ENCODE data around the gene GRIN1.
"Not testable (repeated sequence)": the region's sequence is repeated elsewhere in the genome, so short reads cannot be mapped to it uniquely, and the experiment has no call there.

Gene GRIN1

GRCh38 chr9:137128158-137128861 lies 10.6 kb upstream of the GRIN1 start:
- TF ChIP-seq, protein P1, sequence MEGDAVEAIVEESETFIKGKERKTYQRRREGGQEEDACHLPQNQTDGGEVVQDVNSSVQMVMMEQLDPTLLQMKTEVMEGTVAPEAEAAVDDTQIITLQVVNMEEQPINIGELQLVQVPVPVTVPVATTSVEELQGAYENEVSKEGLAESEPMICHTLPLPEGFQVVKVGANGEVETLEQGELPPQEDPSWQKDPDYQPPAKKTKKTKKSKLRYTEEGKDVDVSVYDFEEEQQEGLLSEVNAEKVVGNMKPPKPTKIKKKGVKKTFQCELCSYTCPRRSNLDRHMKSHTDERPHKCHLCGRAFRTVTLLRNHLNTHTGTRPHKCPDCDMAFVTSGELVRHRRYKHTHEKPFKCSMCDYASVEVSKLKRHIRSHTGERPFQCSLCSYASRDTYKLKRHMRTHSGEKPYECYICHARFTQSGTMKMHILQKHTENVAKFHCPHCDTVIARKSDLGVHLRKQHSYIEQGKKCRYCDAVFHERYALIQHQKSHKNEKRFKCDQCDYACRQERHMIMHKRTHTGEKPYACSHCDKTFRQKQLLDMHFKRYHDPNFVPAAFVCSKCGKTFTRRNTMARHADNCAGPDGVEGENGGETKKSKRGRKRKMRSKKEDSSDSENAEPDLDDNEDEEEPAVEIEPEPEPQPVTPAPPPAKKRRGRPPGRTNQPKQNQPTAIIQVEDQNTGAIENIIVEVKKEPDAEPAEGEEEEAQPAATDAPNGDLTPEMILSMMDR (conservative IDR thresholded peaks at IDR 0.05; ENCODE audit: low read length), result no peak
- no peak for DNase-seq (ENCODE audit: low read depth)

GRCh38 chr9:137128862-137129455 lies 10.0 kb upstream of the GRIN1 start:
- peak overlapping the region; percentile 77 for H3K4me3 ChIP-seq (ENCODE audit: low read length)
- TF ChIP-seq, protein P1 (conservative IDR thresholded peaks at IDR 0.05; ENCODE audit: low read length), result no peak

More at GRCh38 chr9:137128158-137128861, 10.6 kb upstream of the GRIN1 start:
- H3K4me3 ChIP-seq (ENCODE audit: low read length), result peak overlapping the region; percentile 77

DNA sequence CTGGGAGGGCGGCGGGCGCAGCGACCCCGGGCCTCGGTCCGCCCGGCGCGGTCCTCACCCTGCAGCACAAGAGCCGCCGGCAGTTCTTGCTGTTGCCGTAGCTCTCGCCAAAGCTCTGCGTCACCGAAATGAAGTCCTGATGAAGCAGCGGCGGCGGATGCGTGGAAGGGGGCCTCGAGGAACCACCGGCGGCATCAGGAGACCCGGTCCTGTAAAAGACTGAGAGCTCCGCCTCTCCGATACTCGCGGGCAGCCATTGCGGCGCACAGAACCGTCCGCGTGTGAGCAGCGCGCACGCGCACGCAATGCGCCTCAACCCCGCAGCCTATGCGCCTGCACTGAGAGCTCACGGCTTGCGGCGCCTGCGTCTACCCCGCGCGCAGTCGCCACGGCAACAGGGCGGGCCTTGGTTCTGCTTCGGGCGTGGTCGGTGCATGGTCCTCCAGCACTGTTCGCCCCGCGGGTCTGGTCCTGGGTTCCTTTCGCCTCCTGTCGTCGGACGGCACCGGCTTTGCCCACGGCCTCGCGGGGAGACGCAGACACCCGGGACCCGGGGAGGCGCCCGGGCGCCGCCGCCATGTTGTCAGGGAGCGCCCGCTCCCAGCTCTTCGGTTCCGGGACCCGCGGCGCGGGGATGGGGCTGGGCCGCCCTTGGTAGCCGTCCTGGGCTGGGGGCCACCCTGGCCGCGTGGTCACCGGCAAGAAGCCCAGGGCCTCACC lies 9.3 kb upstream of the GRIN1 start:
- DNase-seq (ENCODE audit: low read depth), result peak; percentile 91
- TF ChIP-seq, protein P1 (conservative IDR thresholded peaks at IDR 0.05; ENCODE audit: low read length), result no peak
- peak overlapping the region; percentile 77 for H3K4me3 ChIP-seq (ENCODE audit: low read length)

More at GRCh38 chr9:137128862-137129455, 10.0 kb upstream of the GRIN1 start:
- DNase-seq (ENCODE audit: low read depth), result peak; percentile 33

DNA sequence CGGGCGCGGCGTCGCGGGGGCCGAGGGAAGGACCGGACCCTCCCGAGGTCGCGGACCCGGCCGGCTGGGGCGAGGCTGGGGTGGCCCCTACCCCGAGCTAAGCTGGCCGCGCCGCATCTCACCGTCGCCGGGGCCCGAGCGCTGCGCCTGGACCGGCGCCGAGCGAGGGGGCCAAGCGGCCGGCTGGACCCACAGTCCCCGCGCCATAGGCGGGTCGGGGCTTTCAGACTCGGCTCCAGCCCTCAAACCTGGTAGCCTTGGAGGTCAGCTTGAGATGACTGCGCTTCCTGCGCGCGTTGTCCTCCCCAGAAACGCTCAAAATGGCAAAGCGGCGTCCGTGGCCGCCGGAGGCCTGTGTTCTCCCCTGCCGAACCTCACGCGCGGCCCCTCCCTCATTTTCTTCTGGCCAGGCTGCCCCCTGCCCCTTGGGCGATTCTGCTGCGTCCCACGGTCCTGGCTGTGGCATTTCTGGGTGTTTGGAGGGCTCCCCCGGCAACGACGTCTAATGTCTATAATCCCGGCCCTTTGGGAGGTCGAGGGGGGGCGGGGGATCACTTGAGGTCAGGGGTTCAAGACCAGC lies 8.7 kb upstream of the GRIN1 start:
- H3K4me3 ChIP-seq (ENCODE audit: low read length), result peak overlapping the region; percentile 77
- DNase-seq (ENCODE audit: low read depth), result no peak
- TF ChIP-seq, protein P1 (conservative IDR thresholded peaks at IDR 0.05; ENCODE audit: low read length), result no peak

- no peak for DNase-seq (ENCODE audit: low read depth)
- no peak overlapping the region for H3K4me3 ChIP-seq (ENCODE audit: low read length)
- TF ChIP-seq, protein P1 (conservative IDR thresholded peaks at IDR 0.05; ENCODE audit: low read length), result no peak
Observed at GRCh38 chr9:137134191-137134590, 4.8 kb upstream of the GRIN1 start.

GRCh38 chr9:137135154-137135553 lies 3.8 kb upstream of the GRIN1 start:
- not testable (repeated sequence) for DNase-seq (ENCODE audit: low read depth); H3K4me3 ChIP-seq (ENCODE audit: low read length)

DNA sequence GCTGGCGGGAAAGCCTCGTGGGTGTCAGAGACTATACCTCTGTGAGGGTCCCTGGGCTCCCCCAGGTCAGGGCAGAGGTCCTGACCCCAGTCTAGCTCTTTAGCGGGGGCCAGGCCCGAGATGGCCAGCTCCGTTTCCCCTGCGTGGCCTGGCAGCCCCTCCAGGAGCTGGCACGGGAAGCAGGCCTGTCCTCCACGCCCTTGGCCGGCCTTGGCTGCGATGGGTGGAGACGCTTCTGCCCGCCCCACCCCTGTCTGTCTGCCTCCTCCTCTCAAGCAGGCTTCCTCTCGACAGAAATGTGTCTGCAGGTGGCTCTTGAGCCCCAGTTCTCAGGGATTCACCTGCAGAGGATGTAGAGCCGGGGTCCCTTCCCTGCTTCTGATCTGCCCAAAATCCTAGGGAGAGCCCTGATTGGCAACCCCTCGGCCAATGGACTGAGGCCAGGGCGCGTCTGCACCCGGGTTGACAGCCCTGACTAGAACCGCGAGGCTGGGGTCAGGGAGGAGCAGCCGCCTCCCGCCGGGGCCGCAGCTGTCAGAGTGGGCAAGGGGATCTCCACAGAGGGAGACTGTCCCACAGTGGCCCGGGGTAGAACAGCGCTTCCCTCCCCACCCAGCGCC lies 2.6 kb upstream of the GRIN1 start:
- no peak overlapping the region for H3K4me3 ChIP-seq (ENCODE audit: low read length)
- TF ChIP-seq, protein P1 (conservative IDR thresholded peaks at IDR 0.05; ENCODE audit: low read length), result no peak

More for the DNA sequence above, 2.6 kb upstream of the GRIN1 start:
- DNase-seq (ENCODE audit: low read depth), result no peak

All from AG10803 (cell line).